ENCODE measurements around the gene ZFYVE9.

Gene ZFYVE9

DNA sequence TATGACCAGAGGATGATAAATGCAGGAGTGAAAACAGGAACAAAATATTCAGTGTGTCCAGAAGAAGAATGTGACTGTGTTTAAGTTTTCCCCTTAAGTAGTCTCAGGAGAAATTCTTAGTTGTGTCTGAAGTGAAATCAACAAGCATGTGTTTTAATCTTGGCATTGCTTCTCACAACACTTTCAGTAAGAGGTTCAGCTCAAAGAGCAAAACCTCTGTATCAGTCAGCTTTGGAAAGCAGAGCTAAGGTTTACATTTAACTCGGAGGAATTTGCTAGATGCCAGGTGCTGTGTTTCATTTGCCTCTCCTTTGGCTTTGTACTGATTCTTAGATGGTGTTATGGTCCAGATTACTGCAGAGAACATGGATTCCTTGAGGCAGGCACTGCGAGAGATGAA, 195.6 kb downstream of the ZFYVE9 start:
- WGBS (ENCODE audit: insufficient coverage, insufficient read length), result no CpG with 5 or more reads among the region's 2 CpGs
- Histone ChIP-seq H3K4me1 (ENCODE audit: control insufficient read depth, insufficient read depth, low read length) (no peaks in the 10 kb centered on the region), H3K4me3 (ENCODE audit: low read length) (no peak overlapping the region), H3K27me3 (ENCODE audit: control insufficient read depth, insufficient read depth, low read length) (no peaks in the 10 kb centered on the region), H3K36me3 (ENCODE audit: control insufficient read depth, insufficient read depth, low read length) (no peaks in the 10 kb centered on the region), H3K27ac (ENCODE audit: low read length) (no peak overlapping the region), H3K9me3 (ENCODE audit: control insufficient read depth, insufficient read depth, low read length) (no peaks in the 10 kb centered on the region)
- no peak for DNase-seq (ENCODE audit: low read depth, low spot score)

DNA sequence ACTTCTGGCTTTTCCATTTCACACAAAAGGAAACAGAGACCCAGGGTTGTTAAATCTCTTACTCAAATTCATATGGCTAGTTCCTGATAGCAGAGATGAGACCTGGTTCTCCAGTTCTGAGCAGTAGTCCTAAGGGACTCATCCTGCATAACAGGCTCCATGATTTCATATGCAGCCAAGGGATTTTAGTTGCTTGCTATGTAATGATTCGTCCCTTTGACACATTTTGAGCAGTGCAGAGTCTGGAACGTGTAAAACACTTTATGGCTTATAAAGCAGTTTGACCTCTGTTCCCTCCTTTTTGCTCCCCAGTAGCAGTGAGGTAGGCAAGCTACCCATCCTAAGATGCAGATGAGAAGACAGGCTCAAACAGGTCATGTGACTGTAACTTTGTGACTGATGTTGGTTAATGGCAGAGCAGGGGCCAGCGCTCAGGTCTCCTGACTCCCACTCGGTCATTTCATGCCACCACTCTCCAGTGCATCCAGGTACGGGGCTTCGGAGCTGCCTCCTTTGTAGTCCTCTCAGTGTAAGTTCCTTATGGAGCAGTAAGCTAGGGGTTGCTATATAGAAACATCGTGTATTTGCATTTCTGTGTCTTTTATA, 199.9 kb downstream of the ZFYVE9 start:
- H3K4me1 ChIP-seq (ENCODE audit: control insufficient read depth, insufficient read depth, low read length), result no peaks in the 10 kb centered on the region
- H3K27ac ChIP-seq (ENCODE audit: low read length), result no peak overlapping the region
- WGBS (ENCODE audit: insufficient coverage, insufficient read length), result no CpG with 5 or more reads among the region's 7 CpGs
- no peak overlapping the region for H3K4me3 ChIP-seq (ENCODE audit: low read length)
- no peaks in the 10 kb centered on the region for H3K9me3 ChIP-seq (ENCODE audit: control insufficient read depth, insufficient read depth, low read length)
- no peaks in the 10 kb centered on the region for H3K27me3 ChIP-seq (ENCODE audit: control insufficient read depth, insufficient read depth, low read length)
- H3K36me3 ChIP-seq (ENCODE audit: control insufficient read depth, insufficient read depth, low read length), result no peaks in the 10 kb centered on the region
- no peak for DNase-seq (ENCODE audit: low read depth, low spot score)

DNA sequence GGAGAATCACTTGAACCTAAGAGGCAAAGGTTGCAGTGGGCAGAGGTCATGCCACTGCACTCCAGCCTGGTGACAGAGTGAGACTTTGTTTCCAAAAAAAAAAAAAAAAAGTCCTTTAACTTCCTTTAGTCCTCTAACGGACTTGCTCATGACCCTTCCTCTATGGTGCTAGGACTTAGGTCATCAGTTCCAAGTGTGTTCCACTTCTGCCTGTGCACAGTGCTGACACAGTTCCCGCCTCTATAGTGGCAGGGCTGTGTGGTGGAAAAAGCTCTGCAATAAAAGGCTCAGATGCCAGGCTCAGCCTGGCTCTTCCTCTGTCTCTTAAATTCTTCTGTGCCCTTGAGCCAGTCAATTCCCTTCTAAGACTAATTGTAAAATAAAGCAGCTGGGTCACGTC, 202.1 kb downstream of the ZFYVE9 start:
- no peak for DNase-seq (ENCODE audit: low read depth, low spot score)
- Histone ChIP-seq H3K9me3 (ENCODE audit: control insufficient read depth, insufficient read depth, low read length) (no peaks in the 10 kb centered on the region), H3K4me1 (ENCODE audit: control insufficient read depth, insufficient read depth, low read length) (no peaks in the 10 kb centered on the region), H3K27ac (ENCODE audit: low read length) (no peak overlapping the region), H3K4me3 (ENCODE audit: low read length) (no peak overlapping the region), H3K36me3 (ENCODE audit: control insufficient read depth, insufficient read depth, low read length) (no peaks in the 10 kb centered on the region), H3K27me3 (ENCODE audit: control insufficient read depth, insufficient read depth, low read length) (no peaks in the 10 kb centered on the region)
- WGBS (ENCODE audit: insufficient coverage, insufficient read length), result no CpG with 5 or more reads among the region's 3 CpGs

DNA sequence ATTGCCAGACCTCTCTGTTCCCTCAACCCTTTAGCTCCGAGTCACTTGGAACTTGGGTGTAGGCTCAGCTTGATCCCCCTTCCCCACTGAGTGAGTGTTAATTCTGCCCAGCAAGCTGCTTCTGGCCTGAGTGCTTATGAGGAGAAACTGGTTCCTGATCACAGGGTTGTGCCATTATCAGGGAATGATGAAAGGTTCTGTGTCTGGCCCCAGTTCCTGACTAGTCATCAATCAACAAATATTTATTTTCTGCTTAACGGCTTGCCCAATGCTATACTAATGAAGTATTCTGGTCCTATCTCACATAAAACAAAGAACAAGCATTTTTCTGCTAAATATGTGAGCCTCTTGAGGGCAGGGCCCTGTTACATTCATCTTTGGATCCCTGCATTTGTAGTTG, 203.4 kb downstream of the ZFYVE9 start:
- H3K9me3 ChIP-seq (ENCODE audit: control insufficient read depth, insufficient read depth, low read length), result no peaks in the 10 kb centered on the region
- no peaks in the 10 kb centered on the region for H3K27me3 ChIP-seq (ENCODE audit: control insufficient read depth, insufficient read depth, low read length)
- no peaks in the 10 kb centered on the region for H3K36me3 ChIP-seq (ENCODE audit: control insufficient read depth, insufficient read depth, low read length)
- H3K4me1 ChIP-seq (ENCODE audit: control insufficient read depth, insufficient read depth, low read length), result no peaks in the 10 kb centered on the region
- no CpG with 5 or more reads among the region's 2 CpGs for WGBS (ENCODE audit: insufficient coverage, insufficient read length)
- DNase-seq (ENCODE audit: low read depth, low spot score), result no peak
- no peak overlapping the region for H3K27ac ChIP-seq (ENCODE audit: low read length)
- H3K4me3 ChIP-seq (ENCODE audit: low read length), result no peak overlapping the region

DNA sequence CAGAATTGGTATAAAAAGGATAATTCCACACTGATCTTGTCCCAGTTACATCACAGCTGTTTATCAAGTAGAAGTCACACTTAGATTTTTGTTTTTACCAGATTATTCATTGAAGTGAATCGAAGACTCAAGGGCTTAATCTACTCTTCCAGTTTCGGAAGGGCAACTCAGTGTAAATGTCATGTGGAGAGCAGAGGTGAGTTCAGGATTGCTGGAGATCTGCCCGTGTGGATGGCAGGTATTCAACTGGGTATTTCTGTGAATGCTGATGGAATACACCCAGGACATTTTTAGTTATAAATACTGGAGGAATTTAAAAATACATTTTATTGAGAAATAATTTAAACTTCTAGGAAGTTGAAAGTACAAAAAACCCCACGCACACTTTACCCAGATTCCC, 204.8 kb downstream of the ZFYVE9 start:
- Histone ChIP-seq H3K36me3 (ENCODE audit: control insufficient read depth, insufficient read depth, low read length) (no peaks in the 10 kb centered on the region), H3K4me3 (ENCODE audit: low read length) (no peak overlapping the region), H3K4me1 (ENCODE audit: control insufficient read depth, insufficient read depth, low read length) (peaks cover 2% of the 10 kb centered on the region; the same call in 1 of the 2 replicates), H3K27me3 (ENCODE audit: control insufficient read depth, insufficient read depth, low read length) (no peaks in the 10 kb centered on the region), H3K27ac (ENCODE audit: low read length) (no peak overlapping the region), H3K9me3 (ENCODE audit: control insufficient read depth, insufficient read depth, low read length) (no peaks in the 10 kb centered on the region)
- DNase-seq (ENCODE audit: low read depth, low spot score), result no peak
- WGBS (ENCODE audit: insufficient coverage, insufficient read length), result no CpG with 5 or more reads among the region's 4 CpGs

DNA sequence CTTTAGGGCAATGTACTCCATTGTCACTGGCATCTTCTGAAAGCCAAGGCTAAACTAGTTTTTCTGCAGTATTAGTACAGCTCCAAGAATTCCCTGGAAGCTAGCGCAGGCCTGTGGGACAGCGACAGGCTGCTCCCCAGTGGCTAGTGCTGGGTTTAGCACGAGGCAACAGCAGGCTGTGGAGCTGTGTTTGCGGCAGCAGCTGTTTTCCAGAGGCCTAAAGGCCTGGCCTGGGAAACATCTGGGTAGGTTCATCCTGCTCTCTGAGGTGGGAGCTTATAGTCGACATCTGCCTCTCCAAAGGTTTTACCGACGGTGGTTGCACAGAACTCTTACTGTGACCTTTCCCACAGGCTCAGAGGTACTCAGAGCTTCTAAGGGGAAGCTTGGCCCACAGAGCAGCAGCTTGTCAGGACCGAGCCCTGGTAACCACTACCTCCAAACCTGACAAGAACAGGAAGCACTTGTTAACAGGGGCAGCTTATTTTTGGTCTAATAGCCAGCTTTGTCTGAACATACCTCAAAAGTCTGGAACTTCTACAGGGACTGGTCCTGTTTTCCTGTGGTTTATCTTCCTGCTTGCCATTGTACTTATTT, 206.9 kb downstream of the ZFYVE9 start:
- Histone ChIP-seq H3K27ac (ENCODE audit: low read length) (no peak overlapping the region), H3K36me3 (ENCODE audit: control insufficient read depth, insufficient read depth, low read length) (peaks cover 9% of the 10 kb centered on the region), H3K4me3 (ENCODE audit: low read length) (no peak overlapping the region), H3K9me3 (ENCODE audit: control insufficient read depth, insufficient read depth, low read length) (no peaks in the 10 kb centered on the region), H3K4me1 (ENCODE audit: control insufficient read depth, insufficient read depth, low read length) (peaks cover 2% of the 10 kb centered on the region; the same call in 1 of the 2 replicates), H3K27me3 (ENCODE audit: control insufficient read depth, insufficient read depth, low read length) (no peaks in the 10 kb centered on the region)
- no peak for DNase-seq (ENCODE audit: low read depth, low spot score)
- WGBS (ENCODE audit: insufficient coverage, insufficient read length), result no CpG with 5 or more reads among the region's 8 CpGs

DNA sequence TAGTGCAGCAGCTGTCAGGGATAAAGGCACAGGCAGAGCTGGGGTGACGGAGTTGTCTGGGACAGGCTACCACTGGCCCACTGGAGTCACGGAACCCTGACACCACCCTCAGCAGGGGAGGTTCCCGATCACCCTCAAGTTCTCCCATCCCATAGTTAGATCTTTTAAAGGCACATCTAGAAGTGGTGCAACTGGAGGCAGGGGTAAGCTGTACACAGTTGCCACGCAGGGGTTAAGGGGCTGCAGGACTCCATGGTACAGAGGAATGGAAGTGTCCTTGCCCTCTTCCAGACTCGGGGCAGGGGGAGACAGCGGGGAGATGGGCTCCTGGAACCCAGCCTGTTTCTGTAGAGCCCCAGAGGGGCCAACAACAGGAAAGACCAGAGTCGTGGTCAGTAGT, 210.8 kb downstream of the ZFYVE9 start:
- WGBS (ENCODE audit: insufficient coverage, insufficient read length), result no CpG with 5 or more reads among the region's 7 CpGs
- no peaks in the 10 kb centered on the region for H3K27me3 ChIP-seq (ENCODE audit: control insufficient read depth, insufficient read depth, low read length)
- no peak overlapping the region for H3K27ac ChIP-seq (ENCODE audit: low read length)
- no peaks in the 10 kb centered on the region for H3K9me3 ChIP-seq (ENCODE audit: control insufficient read depth, insufficient read depth, low read length)
- H3K4me1 ChIP-seq (ENCODE audit: control insufficient read depth, insufficient read depth, low read length), result peaks cover 2% of the 10 kb centered on the region; the same call in 1 of the 2 replicates
- H3K4me3 ChIP-seq (ENCODE audit: low read length), result no peak overlapping the region
- no peak for DNase-seq (ENCODE audit: low read depth, low spot score)
- peaks cover 44% of the 10 kb centered on the region for H3K36me3 ChIP-seq (ENCODE audit: control insufficient read depth, insufficient read depth, low read length)

DNA sequence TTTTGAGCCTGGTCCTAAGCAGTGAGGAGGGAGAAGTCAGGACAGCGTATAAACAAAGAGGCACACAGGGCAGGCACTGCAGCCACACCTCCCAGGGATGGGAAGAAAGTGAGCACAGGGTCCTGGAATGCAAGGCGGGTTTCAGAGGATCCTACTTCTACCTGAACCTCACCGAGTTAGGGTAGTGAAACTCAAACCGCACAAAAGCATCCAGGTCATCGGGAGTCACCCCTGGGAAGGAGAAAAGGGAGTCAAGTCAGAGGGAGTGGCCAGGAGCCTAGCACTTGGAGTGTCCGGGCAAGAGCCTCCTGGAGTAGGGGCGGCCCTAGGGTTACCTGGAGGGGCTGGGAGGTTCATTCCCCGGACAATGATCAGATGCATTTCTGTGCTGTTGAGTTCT, 213.5 kb downstream of the ZFYVE9 start:
- Histone ChIP-seq H3K27ac (ENCODE audit: low read length) (no peak overlapping the region), H3K4me1 (ENCODE audit: control insufficient read depth, insufficient read depth, low read length) (peaks cover 2% of the 10 kb centered on the region; the same call in 1 of the 2 replicates), H3K36me3 (ENCODE audit: control insufficient read depth, insufficient read depth, low read length) (peaks cover 68% of the 10 kb centered on the region), H3K4me3 (ENCODE audit: low read length) (no peak overlapping the region), H3K27me3 (ENCODE audit: control insufficient read depth, insufficient read depth, low read length) (no peaks in the 10 kb centered on the region), H3K9me3 (ENCODE audit: control insufficient read depth, insufficient read depth, low read length) (no peaks in the 10 kb centered on the region)
- DNase-seq (ENCODE audit: low read depth, low spot score), result no peak
- no CpG with 5 or more reads among the region's 8 CpGs for WGBS (ENCODE audit: insufficient coverage, insufficient read length)

DNA sequence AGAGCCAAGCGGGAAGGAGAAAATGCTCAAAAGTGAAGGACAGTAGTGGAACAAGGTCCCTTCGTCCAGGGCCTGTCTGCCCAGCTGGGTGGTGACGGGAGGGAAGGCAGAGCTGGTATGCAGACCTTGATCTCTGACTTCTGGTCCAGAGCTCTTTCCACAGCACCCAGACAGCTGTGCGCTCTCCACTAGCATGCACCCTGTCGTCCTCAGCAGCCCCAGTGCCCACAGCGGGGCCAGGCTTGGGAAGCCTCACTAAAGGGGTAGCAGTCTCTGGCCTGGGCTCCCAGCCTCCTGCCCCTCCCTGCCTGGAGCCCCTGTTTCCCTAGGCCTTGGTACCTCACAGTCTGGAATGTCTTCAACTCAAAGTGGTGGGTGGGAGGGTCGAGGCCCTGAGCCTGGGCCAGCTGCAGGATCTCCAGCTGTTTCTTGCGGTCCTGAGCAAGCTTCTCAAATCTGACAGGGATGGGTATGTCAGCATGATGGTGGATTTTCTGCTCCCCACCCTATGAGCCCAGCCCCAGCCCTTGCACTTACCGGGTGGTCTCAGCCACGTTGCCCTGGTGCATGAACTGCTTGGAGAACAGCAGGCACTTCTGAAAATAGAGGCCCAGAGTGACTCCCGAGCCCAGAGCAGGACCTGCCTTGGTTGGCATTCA, 214.1 kb downstream of the ZFYVE9 start:
- Histone ChIP-seq H3K36me3 (ENCODE audit: control insufficient read depth, insufficient read depth, low read length) (peaks cover 71% of the 10 kb centered on the region), H3K4me1 (ENCODE audit: control insufficient read depth, insufficient read depth, low read length) (peaks cover 2% of the 10 kb centered on the region; the same call in 1 of the 2 replicates), H3K27me3 (ENCODE audit: control insufficient read depth, insufficient read depth, low read length) (no peaks in the 10 kb centered on the region), H3K9me3 (ENCODE audit: control insufficient read depth, insufficient read depth, low read length) (no peaks in the 10 kb centered on the region), H3K4me3 (ENCODE audit: low read length) (no peak overlapping the region), H3K27ac (ENCODE audit: low read length) (no peak overlapping the region)
- WGBS (ENCODE audit: insufficient coverage, insufficient read length), result no CpG with 5 or more reads among the region's 11 CpGs
- DNase-seq (ENCODE audit: low read depth, low spot score), result no peak

DNA sequence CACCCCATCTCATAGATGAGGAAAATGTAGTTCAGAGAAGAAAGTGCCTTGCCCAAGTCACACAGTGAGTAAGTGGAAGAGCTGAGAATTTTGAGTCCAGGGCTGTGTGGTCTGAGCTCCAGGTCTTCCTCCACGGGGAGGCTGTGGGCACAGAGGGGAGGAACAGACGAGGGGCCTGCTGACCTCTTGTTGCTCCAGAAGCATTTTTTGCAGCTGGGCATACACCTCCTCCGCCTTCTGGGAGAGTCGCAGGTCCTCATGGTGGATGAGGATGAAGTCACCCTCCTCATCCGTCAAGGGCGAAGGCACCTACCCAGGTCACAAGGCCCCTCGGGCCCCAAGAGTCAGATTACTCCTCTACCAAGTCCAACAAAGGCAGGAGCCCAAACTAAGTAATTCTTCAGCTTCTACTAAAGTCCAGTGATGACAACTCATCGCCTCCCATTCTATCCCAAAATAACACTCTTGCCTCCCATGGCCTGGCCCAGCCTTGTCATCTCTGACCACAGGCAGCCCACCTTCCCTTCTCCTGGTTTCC, 215.0 kb downstream of the ZFYVE9 start:
- no peaks in the 10 kb centered on the region for H3K9me3 ChIP-seq (ENCODE audit: control insufficient read depth, insufficient read depth, low read length)
- peaks cover 72% of the 10 kb centered on the region for H3K36me3 ChIP-seq (ENCODE audit: control insufficient read depth, insufficient read depth, low read length)
- no peak overlapping the region for H3K27ac ChIP-seq (ENCODE audit: low read length)
- H3K4me3 ChIP-seq (ENCODE audit: low read length), result no peak overlapping the region
- no peaks in the 10 kb centered on the region for H3K27me3 ChIP-seq (ENCODE audit: control insufficient read depth, insufficient read depth, low read length)
- DNase-seq (ENCODE audit: low read depth, low spot score), result no peak
- H3K4me1 ChIP-seq (ENCODE audit: control insufficient read depth, insufficient read depth, low read length), result no peaks in the 10 kb centered on the region
- WGBS (ENCODE audit: insufficient coverage, insufficient read length), result no CpG with 5 or more reads among the region's 8 CpGs

Data from iPS DF 6.9 (cell line).